NCI-H748 treated with DMSO at 0.1 percent for 48 hours (cell line): Measurements from ENCODE around the gene SNAPC5.

Experiments used
- DNase-seq: peaks from one replicate; lab custom pipeline; 2025; lab: John Stamatoyannopoulos, UW

The SNAPC5 gene

GRCh38 chr15:66456211-66456610, 41.4 kb downstream of the SNAPC5 start:
- no peak for DNase-seq

DNA sequence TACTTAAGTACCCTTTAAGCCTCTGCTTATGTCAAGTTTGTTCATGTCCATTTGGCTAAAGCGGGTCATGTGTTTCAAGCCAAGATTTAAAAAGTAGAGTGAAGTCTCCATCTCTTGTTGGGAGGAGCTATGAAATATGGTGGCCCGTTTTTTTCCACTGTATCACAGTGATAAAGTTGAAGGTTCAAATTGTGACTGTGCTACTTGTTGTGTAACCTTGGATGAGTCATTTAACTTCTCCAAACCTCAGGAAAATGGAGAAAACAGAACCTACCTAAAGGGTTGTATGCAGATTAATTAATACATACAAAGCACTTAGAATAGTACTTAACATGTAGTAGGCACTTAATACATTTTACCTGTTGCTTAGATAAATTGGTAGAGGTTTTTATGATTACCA, 43.4 kb downstream of the SNAPC5 start:
- no peak for DNase-seq

DNA sequence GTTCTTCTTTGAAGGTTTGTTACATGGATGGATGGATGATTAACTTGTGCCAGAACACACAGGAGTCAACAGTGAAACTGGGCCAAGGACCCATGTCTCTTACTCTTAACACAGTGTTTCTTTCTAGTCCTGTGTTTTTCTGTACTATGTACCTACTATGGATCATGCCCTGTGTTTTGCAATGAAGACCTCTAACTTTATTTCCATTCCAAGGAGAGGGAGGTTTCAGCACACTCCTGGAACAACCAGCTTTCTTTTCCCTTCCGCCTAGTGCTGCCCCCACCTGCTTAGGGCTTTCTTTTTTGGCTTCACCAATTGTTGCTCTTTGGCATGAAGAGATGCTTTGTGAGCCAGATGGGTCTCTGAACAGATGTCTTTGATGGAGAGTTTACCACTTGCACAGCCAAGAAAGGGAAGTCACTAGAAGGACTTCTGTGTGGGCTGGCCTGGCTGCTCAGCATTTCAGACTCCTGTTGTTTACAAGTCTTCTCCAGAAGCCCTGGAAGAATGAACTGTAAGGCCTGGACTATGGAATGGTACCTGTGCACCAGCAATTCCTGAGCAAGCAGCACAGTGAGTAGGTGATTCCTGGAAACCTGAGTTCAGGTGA, 44.5 kb downstream of the SNAPC5 start:
- no peak for DNase-seq

- no peak for DNase-seq
Measured at GRCh38 chr15:66452420-66452819, 45.1 kb downstream of the SNAPC5 start.
